Activated CD4-positive, alpha-beta memory T cell treated with anti-CD3 and anti-CD28 coated beads, Interleukin-2, amount 10 ng/mL, durations not matched to agents 7 days and 5 days (primary cell): ENCODE data around the gene CYBA. TPM values are rescaled to one million over a fixed set of nuclear protein-coding genes. Genes with fewer than 3 reads are reported as not detected.

Experiments
- CTCF ChIA-PET: fragments of 350-600 bp; sonication (Branson Sonifier 250); formaldehyde crosslinking; loops from one replicate; lab custom pipeline; 2021; ENCODE audit warnings: antibody characterized with exemption, inconsistent platforms; lab: Charles Lee
- POLR2A ChIA-PET: fragments of 350-600 bp; sonication (Branson Sonifier 250); formaldehyde crosslinking; loops from one replicate; lab custom pipeline; 2021; ENCODE audit warnings: antibody characterized with exemption; lab: Charles Lee
- DNase-seq: peaks from one replicate; pipeline ENCODE4 v3.0.0-alpha.2; 2020
- H3K27ac Mint-ChIP-seq: one replicate; pipeline ENCODE4 v1.8.0; 2021; ENCODE audit warnings: mild to moderate bottlenecking, mixed read lengths
- H3K27me3 Mint-ChIP-seq: one replicate; pipeline ENCODE4 v1.8.0; 2021; ENCODE audit warnings: mixed read lengths
- H3K36me3 Mint-ChIP-seq: one replicate; pipeline ENCODE4 v1.8.0; 2021; ENCODE audit warnings: low read depth, mixed read lengths
- H3K4me1 Mint-ChIP-seq: one replicate; pipeline ENCODE4 v1.8.0; 2021; ENCODE audit warnings: mixed read lengths
- H3K4me3 Mint-ChIP-seq: one replicate; pipeline ENCODE4 v1.8.0; 2021; ENCODE audit warnings: mild to moderate bottlenecking, mixed read lengths
- H3K9me3 Mint-ChIP-seq: one replicate; pipeline ENCODE4 v1.8.0; 2021; ENCODE audit warnings: mixed read lengths
- total RNA-seq, 2 experiments: library from RNA; stranded (reverse); gene quantifications; one replicate each; pipeline ENCODE4 v1.2.3, GENCODE V29; 2021

CYBA gene
- total RNA-seq, 2 experiments from 2014 or later, result 580 to 588 TPM

DNA sequence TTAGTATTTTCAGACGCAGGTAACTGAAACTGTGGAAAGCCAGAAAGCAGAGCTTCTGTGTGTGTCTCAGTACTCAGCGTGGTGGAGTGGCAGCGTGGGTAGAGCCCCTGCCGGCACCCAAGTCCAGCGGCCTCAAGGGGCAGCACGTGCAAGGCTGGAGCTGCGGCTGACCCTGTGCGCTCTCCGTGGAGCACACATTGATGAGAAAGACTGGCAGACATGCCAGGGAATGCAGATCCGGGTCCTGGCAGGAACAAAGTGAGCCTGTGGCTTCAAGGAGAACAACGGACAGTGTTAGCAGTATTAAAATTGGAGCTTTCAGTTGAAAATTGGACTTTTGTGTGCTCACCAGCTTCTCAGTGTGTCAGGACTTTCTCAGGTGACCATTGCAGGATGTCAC is 57.4 kb downstream of the CYBA start:
- POLR2A ChIA-PET, result interaction anchor here (0.8 kb wide), 1 partner anchor 24 kb away, joined by 3 read pairs; the partner anchor contains the start of gene ZC3H18
- Mint-ChIP-seq H3K36me3 (peaks cover 52% of the 10 kb centered on the region), H3K9me3 (no peaks in the 10 kb centered on the region), H3K4me3 (no peak overlapping the region), H3K27ac (no peak overlapping the region), H3K4me1 (peaks cover 50% of the 10 kb centered on the region), H3K27me3 (no peaks in the 10 kb centered on the region)
- CTCF ChIA-PET, result interaction anchor here (0.6 kb wide), 1 partner anchor 14 kb away, joined by 3 read pairs; no protein-coding TSS in a partner anchor
- DNase-seq, result no peak

Other genes with a start within 250 kb of the CYBA start
- 10 to 100 TPM; 15.4 to 15.7 TPM for gene ZFPM1, start 197.8 kb downstream of the CYBA start, total RNA-seq
- 10 to 100 TPM; 75.9 to 78.6 TPM for gene ZC3H18, start 80.7 kb downstream of the CYBA start, total RNA-seq
- gene IL17C, start 12.5 kb downstream of the CYBA start, total RNA-seq, result under 1 TPM; 0.23 to 0.43 TPM
- 100 to 1,000 TPM; 134 to 139 TPM for gene MVD, start 12.0 kb upstream of the CYBA start, total RNA-seq
- gene SNAI3, start 35.5 kb upstream of the CYBA start, total RNA-seq, result 10 to 100 TPM; 16.5 to 16.6 TPM
- gene RNF166, start 55.4 kb upstream of the CYBA start, total RNA-seq, result 100 to 1,000 TPM; 155 to 156 TPM
- 10 to 100 TPM; 16.5 to 17.3 TPM for gene CTU2, start 55.5 kb upstream of the CYBA start, total RNA-seq
- 100 to 1,000 TPM; 308 to 323 TPM for gene PIEZO1, start 134.2 kb upstream of the CYBA start, total RNA-seq
- gene CDT1, start 152.7 kb upstream of the CYBA start, total RNA-seq, result 100 to 1,000 TPM; 133 to 137 TPM
- 100 to 1,000 TPM; 129 to 136 TPM for gene APRT, start 160.9 kb upstream of the CYBA start, total RNA-seq
- gene GALNS, start 205.9 kb upstream of the CYBA start, total RNA-seq, result 10 to 100 TPM; 35.2 to 38.2 TPM
- gene TRAPPC2L, start 206.1 kb upstream of the CYBA start, total RNA-seq, result 10 to 100 TPM; 44.9 to 45.8 TPM
- not detected for gene PABPN1L, start 215.6 kb upstream of the CYBA start, total RNA-seq